Testis (tissue), 3 donors: ENCODE measurements around the gene MTG2. TPM values are rescaled to one million over a fixed set of nuclear protein-coding genes. Genes with fewer than 3 reads are reported as not detected.
"Not testable (repeated sequence)": the region's sequence is repeated elsewhere in the genome, so short reads cannot be mapped to it uniquely, and the experiment has no call there.

Source experiments
- DNase-seq: peaks from one replicate; pipeline ENCODE4 v3.0.0-alpha.2; 2019
- H3K27ac ChIP-seq, 2 donors: fragments of 200-600 bp; sonication (generic); one replicate each; pipeline ENCODE4 v1.5.1; 2019
- H3K27me3 ChIP-seq: fragments of 200-600 bp; sonication (generic); one replicate; pipeline ENCODE4 v1.5.1; 2019
- H3K36me3 ChIP-seq: fragments of 200-600 bp; sonication (generic); one replicate; pipeline ENCODE4 v1.5.1; 2017; ENCODE audit warnings: low read depth; ENCODE audit errors: missing control alignments
- H3K4me1 ChIP-seq: fragments of 200-600 bp; sonication (generic); one replicate; pipeline ENCODE4 v1.5.1; 2019
- H3K4me3 ChIP-seq, 2 donors: fragments of 200-600 bp; sonication (generic); one replicate each; pipeline ENCODE4 v1.5.1; 2017 to 2019
- H3K9me3 ChIP-seq: fragments of 200-600 bp; sonication (generic); one replicate; pipeline ENCODE4 v1.5.1; 2017
- CTCF ChIP-seq, 3 experiments: fragments of 450-650 bp in 2 of 3; fragments of 200-600 bp in 1 of 3; sonication (generic) in 1 of 3; IDR thresholded peaks; one replicate each; pipeline ENCODE4 v1.5.1; 2016 to 2019; ENCODE audit warnings: antibody characterized with exemption in 3 of 3, mild to moderate bottlenecking in 2 of 3, moderate library complexity in 1 of 3
- POLR2A ChIP-seq: fragments of 450-650 bp; IDR thresholded peaks from one replicate; pipeline ENCODE4 v1.6.1; 2017; ENCODE audit warnings: antibody characterized with exemption, mild to moderate bottlenecking, moderate library complexity
- WGBS, 2 donors: methylation state at CpG; one replicate each; pipeline ENCODE4 v1.1.5; 2018; 5-methylcytosine and 5-hydroxymethylcytosine counted together
- intact Hi-C: fragments of 100-400 bp; cut with DNase I; formaldehyde crosslinking; loops from one replicate; pipeline ENCODE4 v1.15.1; 2023; ENCODE audit warnings: low total_unique reads
- polyA plus RNA-seq: library from polyadenylated mRNA; stranded (reverse); fragments of 350-450 nt; fragmentation: Illumina TruSeq; extraction: RNeasy Lipid Tissue Mini Kit (QIAGEN cat#74804); gene quantifications from one replicate; pipeline ENCODE4 v1.2.3, GENCODE V29; 2014; ENCODE audit warnings: low read depth, low replicate concordance; ENCODE audit not compliant: insufficient read depth
- total RNA-seq, 2 donors: library from RNA; depleted of rRNA; stranded (reverse); fragments of >200 nt; gene quantifications; one replicate each; pipeline ENCODE4 v1.2.3, GENCODE V29; 2016

Gene MTG2
- total and polyA plus RNA-seq, 3 donors from 2014 or later = 53.3 to 76.8 (median 61.9) TPM

- no peaks in the 10 kb centered on the region for H3K27me3 ChIP-seq
- H3K4me3 ChIP-seq = no peak overlapping the region
- H3K4me1 ChIP-seq = peaks cover 29% of the 10 kb centered on the region
- 92 to 99% methylated on average over 12 to 22 of the region's 22 CpGs for WGBS, 2 donors
- no peaks in the 10 kb centered on the region for H3K9me3 ChIP-seq
- DNase-seq = no peak
- H3K27ac ChIP-seq = no peak overlapping the region
- TF ChIP-seq POLR2A = no peak
- no peak for TF ChIP-seq CTCF (IDR thresholded peaks at IDR 0.05)
- H3K36me3 ChIP-seq = no peaks in the 10 kb centered on the region
- intact Hi-C loops = no loop called here
These were observed 36.6 kb upstream of the MTG2 start for GRCh38 chr20:62146019-62146755.

- intact Hi-C loops = no loop called here
- Histone ChIP-seq H3K9me3 (no peaks in the 10 kb centered on the region), H3K36me3 (no peaks in the 10 kb centered on the region), H3K27ac (no peak overlapping the region), H3K4me3 (no peak overlapping the region), H3K27me3 (no peaks in the 10 kb centered on the region), H3K4me1 (peaks cover 20% of the 10 kb centered on the region)
- no peak for DNase-seq
- 91 to 96% methylated on average over 6 of the region's 6 CpGs for WGBS, 2 donors
- no peak for TF ChIP-seq CTCF (IDR thresholded peaks at IDR 0.05)
- TF ChIP-seq POLR2A = no peak
These were observed 35.7 kb upstream of the MTG2 start for GRCh38 chr20:62147125-62147524.

GRCh38 chr20:62147528-62147927, 35.3 kb upstream of the MTG2 start:
- Histone ChIP-seq H3K27ac (no peak overlapping the region), H3K9me3 (no peaks in the 10 kb centered on the region), H3K27me3 (no peaks in the 10 kb centered on the region), H3K4me3 (no peak overlapping the region), H3K36me3 (no peaks in the 10 kb centered on the region), H3K4me1 (peaks cover 20% of the 10 kb centered on the region)
- WGBS, 2 donors = 97% methylated on average over 9 of the region's 9 CpGs
- TF ChIP-seq POLR2A (no peak), CTCF (IDR thresholded peaks at IDR 0.05) (no peak)
- no peak for DNase-seq
- intact Hi-C loops = no loop called here

- H3K4me1 ChIP-seq = peaks cover 20% of the 10 kb centered on the region
- H3K27ac ChIP-seq, H3K9me3 ChIP-seq, intact Hi-C loops, H3K27me3 ChIP-seq, H3K4me3 ChIP-seq, DNase-seq, H3K36me3 ChIP-seq: not testable (repeated sequence)
- 89 to 100% methylated on average over 1 to 10 of the region's 10 CpGs for WGBS, 2 donors
These were observed 34.4 kb upstream of the MTG2 start for GRCh38 chr20:62148383-62148782.

- Histone ChIP-seq H3K4me1 (peaks cover 20% of the 10 kb centered on the region), H3K4me3 (no peak overlapping the region), H3K9me3 (no peaks in the 10 kb centered on the region), H3K27ac (no peak overlapping the region), H3K36me3 (no peaks in the 10 kb centered on the region), H3K27me3 (no peaks in the 10 kb centered on the region)
- intact Hi-C loops = no loop called here
- DNase-seq = no peak
- TF ChIP-seq CTCF (IDR thresholded peaks at IDR 0.05) (no peak), POLR2A (no peak)
- 85% methylated on average over 20 of the region's 20 CpGs; no CpG with 5 or more reads in 1 of the 2 donors for WGBS, 2 donors
These were observed 33.9 kb upstream of the MTG2 start for GRCh38 chr20:62148908-62149314.
